Calu3 (cell line): ENCODE results near the gene SETX. TPM values are rescaled to one million over a fixed set of nuclear protein-coding genes. Genes with fewer than 3 reads are reported as not detected.

Experiments used
- BruUV-seq: library from RNA; stranded (reverse); fragments of 400-500 nt; replicated peaks from 2 replicates; lab custom pipeline; 2021; lab: Mats Ljungman, UMichigan
- CTCF ChIA-PET: fragments of 300-600 bp; sonication (Branson Sonifier 250); formaldehyde crosslinking; loops from one replicate; lab custom pipeline; 2022; ENCODE audit warnings: antibody characterized with exemption; lab: Charles Lee
- DNase-seq: peaks from one replicate; pipeline ENCODE4 v3.0.0; 2022
- H3K27ac Mint-ChIP-seq: one replicate; pipeline ENCODE4 v1.8.0; 2022; ENCODE audit warnings: mixed read lengths; ENCODE audit not compliant: unreplicated experiment
- H3K27me3 Mint-ChIP-seq: one replicate; pipeline ENCODE4 v1.8.0; 2022; ENCODE audit warnings: mixed read lengths; ENCODE audit not compliant: unreplicated experiment
- H3K36me3 Mint-ChIP-seq: one replicate; pipeline ENCODE4 v1.8.0; 2022; ENCODE audit warnings: mild to moderate bottlenecking, moderate library complexity, mixed read lengths; ENCODE audit not compliant: insufficient read depth, unreplicated experiment
- H3K4me1 Mint-ChIP-seq: one replicate; pipeline ENCODE4 v1.8.0; 2022; ENCODE audit warnings: mild to moderate bottlenecking, low read depth, mixed read lengths; ENCODE audit not compliant: unreplicated experiment
- H3K4me3 Mint-ChIP-seq: one replicate; pipeline ENCODE4 v1.8.0; 2022; ENCODE audit warnings: mild to moderate bottlenecking, low read depth, moderate library complexity, mixed read lengths; ENCODE audit not compliant: unreplicated experiment
- H3K9me3 Mint-ChIP-seq: one replicate; pipeline ENCODE4 v1.8.0; 2022; ENCODE audit warnings: low read depth, mixed read lengths; ENCODE audit not compliant: unreplicated experiment
- intact Hi-C: fragments of 100-400 bp; cut with micrococcal nuclease; formaldehyde crosslinking; loops from one replicate; pipeline ENCODE4 v1.10.0; 2022; ENCODE audit not compliant: unreplicated experiment
- total RNA-seq: library from RNA; stranded (reverse); gene quantifications from 2 replicates; pipeline ENCODE4 v1.2.3, GENCODE V29; 2022
- TF ChIP-seq, protein P1 (sequence below): fragments of 200-600 bp; IDR thresholded peaks from one replicate; pipeline ENCODE4 v1.8.0; 2022; ENCODE audit warnings: antibody characterized with exemption; ENCODE audit not compliant: unreplicated experiment

The SETX gene
- total RNA-seq, 1 experiment from 2014 or later, result 24.2 TPM

DNA sequence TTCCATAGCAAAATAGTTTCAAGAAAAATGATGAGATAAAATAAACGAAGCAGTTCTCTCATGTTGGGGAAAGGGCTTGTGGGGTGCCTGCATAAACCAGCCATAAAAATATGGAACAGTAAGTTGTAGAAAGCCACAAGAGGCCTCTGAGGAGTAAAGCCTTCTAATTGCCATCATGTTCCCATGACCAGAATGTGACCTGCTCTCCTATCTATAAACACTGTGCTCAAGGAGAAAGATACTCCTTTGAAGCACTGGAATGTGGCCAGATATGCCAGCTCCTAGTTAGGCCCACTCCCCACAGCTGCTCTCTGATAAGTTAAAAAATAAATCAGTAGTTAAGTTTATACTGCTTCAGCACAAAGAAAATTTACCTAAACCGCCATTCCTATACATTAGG is 65.8 kb downstream of the SETX start:
- Mint-ChIP-seq H3K36me3 (peaks cover 27% of the 10 kb centered on the region), H3K27ac (no peak overlapping the region)
- no TSS peak for BruUV-seq

DNA sequence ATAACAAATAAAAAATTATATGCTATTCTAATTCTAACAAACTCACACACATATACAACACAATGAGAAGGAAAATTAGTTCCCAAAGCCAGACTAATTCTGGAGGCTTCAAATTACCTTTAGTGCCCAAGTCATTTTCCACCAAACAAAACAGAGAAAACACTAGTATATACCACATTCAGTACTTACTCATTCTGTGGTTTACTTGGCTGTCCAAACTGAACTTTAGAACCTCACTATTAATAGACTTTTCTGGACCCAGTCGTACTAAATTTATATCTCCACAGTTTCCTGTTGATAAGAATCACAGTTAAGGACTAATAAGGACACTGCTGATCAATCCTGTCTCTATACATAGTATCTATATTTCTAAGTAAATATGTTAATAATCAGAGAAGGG is 66.4 kb downstream of the SETX start:
- BruUV-seq, result no TSS peak
- Mint-ChIP-seq H3K4me3 (no peak overlapping the region), H3K4me1 (no peaks in the 10 kb centered on the region), H3K36me3 (peaks cover 26% of the 10 kb centered on the region), H3K27ac (no peak overlapping the region), H3K27me3 (no peaks in the 10 kb centered on the region), H3K9me3 (no peaks in the 10 kb centered on the region)
- intact Hi-C loops, result no loop called here
- CTCF ChIA-PET, result no interaction called here
- TF ChIP-seq, protein P1, sequence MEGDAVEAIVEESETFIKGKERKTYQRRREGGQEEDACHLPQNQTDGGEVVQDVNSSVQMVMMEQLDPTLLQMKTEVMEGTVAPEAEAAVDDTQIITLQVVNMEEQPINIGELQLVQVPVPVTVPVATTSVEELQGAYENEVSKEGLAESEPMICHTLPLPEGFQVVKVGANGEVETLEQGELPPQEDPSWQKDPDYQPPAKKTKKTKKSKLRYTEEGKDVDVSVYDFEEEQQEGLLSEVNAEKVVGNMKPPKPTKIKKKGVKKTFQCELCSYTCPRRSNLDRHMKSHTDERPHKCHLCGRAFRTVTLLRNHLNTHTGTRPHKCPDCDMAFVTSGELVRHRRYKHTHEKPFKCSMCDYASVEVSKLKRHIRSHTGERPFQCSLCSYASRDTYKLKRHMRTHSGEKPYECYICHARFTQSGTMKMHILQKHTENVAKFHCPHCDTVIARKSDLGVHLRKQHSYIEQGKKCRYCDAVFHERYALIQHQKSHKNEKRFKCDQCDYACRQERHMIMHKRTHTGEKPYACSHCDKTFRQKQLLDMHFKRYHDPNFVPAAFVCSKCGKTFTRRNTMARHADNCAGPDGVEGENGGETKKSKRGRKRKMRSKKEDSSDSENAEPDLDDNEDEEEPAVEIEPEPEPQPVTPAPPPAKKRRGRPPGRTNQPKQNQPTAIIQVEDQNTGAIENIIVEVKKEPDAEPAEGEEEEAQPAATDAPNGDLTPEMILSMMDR, result no peak
- no peak for DNase-seq

More for the DNA sequence above, 65.8 kb downstream of the SETX start:
- Mint-ChIP-seq H3K4me1 (no peaks in the 10 kb centered on the region), H3K4me3 (no peak overlapping the region), H3K9me3 (no peaks in the 10 kb centered on the region), H3K27me3 (no peaks in the 10 kb centered on the region)
- CTCF ChIA-PET, result no interaction called here
- intact Hi-C loops, result no loop called here
- DNase-seq, result no peak
- TF ChIP-seq, protein P1, result no peak

DNA sequence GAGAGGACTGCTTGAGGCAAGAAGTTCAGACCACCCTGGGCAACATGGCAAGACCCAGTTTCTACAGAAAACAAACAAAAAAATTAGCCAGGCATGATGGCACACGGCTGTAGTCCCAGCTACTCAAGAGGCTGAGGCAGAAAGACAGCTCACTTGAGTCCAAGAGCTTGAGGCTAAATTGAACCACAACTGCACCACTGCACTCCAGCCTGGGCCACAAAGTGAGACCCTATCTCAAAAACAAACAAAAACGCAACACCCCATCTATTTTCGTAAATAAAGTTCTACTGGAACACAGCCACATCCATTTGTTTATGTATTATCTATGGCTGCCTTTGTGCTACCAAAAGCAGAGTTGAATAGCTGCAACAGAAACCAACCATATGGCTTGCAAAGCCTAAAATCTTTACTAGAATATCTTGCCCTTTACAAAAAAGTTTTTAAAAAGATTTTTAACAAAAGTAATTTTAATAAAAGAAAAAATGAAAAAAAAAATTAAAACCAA is 67.5 kb downstream of the SETX start:
- TF ChIP-seq, protein P1, result no peak
- H3K4me3 Mint-ChIP-seq, result no peak overlapping the region
- H3K9me3 Mint-ChIP-seq, result no peaks in the 10 kb centered on the region
- no peak for DNase-seq
- intact Hi-C loops, result no loop called here
- CTCF ChIA-PET, result no interaction called here
- peaks cover 29% of the 10 kb centered on the region for H3K36me3 Mint-ChIP-seq
- H3K27me3 Mint-ChIP-seq, result no peaks in the 10 kb centered on the region
- BruUV-seq, result no TSS peak
- no peaks in the 10 kb centered on the region for H3K4me1 Mint-ChIP-seq
- no peak overlapping the region for H3K27ac Mint-ChIP-seq

GRCh38 chr9:132283863-132284262 is 70.9 kb downstream of the SETX start:
- DNase-seq, result no peak
- H3K36me3 Mint-ChIP-seq, result peaks cover 34% of the 10 kb centered on the region
- H3K27ac Mint-ChIP-seq, result no peak overlapping the region
- BruUV-seq, result no TSS peak
- no peak overlapping the region for H3K4me3 Mint-ChIP-seq
- CTCF ChIA-PET, result interaction anchor here (0.6 kb wide), 1 partner anchor 11 kb away, joined by 3 read pairs; no protein-coding TSS in a partner anchor
- TF ChIP-seq, protein P1, result no peak
- H3K27me3 Mint-ChIP-seq, result no peaks in the 10 kb centered on the region
- no peaks in the 10 kb centered on the region for H3K9me3 Mint-ChIP-seq
- intact Hi-C loops, result no loop called here
- no peaks in the 10 kb centered on the region for H3K4me1 Mint-ChIP-seq
